ENCODE measurements around the gene C10orf90.

The C10orf90 gene

DNA sequence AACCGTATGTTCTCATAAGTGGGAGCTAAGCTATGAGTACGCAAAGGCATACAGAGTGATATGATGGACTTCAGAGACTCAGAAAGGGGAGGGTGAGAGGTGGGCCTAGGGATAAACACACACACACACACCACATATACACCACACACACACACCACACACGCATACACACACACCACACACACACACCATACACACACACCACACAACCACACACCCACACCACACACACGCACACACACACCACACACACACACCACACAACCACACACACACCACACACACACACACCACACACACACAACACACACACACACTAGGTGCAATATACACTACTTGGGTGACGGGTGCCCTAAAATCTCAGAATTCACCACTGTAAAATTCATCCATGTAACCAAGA lies 168.7 kb downstream of the C10orf90 start:
- TF ChIP-seq POLR2A (IDR thresholded peaks at IDR 0.05; ENCODE audit: extremely low read depth, insufficient read length) (no peak), CTCF (IDR thresholded peaks at IDR 0.05; ENCODE audit: low read depth, low read length) (no peak), MYC (IDR thresholded peaks at IDR 0.05; ENCODE audit: low read depth, low read length) (no peak), MAX (IDR thresholded peaks at IDR 0.05; ENCODE audit: low read depth, low read length) (no peak)

GRCh38 chr10:126500866-126501265 lies 169.6 kb downstream of the C10orf90 start:
- no peak for DNase-seq (ENCODE audit: low read depth)
- TF ChIP-seq CTCF (IDR thresholded peaks at IDR 0.05; ENCODE audit: low read depth, low read length) (no peak), MAX (IDR thresholded peaks at IDR 0.05; ENCODE audit: low read depth, low read length) (no peak), POLR2A (IDR thresholded peaks at IDR 0.05; ENCODE audit: extremely low read depth, insufficient read length) (no peak), MYC (IDR thresholded peaks at IDR 0.05; ENCODE audit: low read depth, low read length) (no peak)
- no peak overlapping the region for H3K4me3 ChIP-seq (ENCODE audit: low read depth, low read length)

More for the DNA sequence above, 168.7 kb downstream of the C10orf90 start:
- H3K4me3 ChIP-seq (ENCODE audit: low read depth, low read length): no peak overlapping the region
- no peak for DNase-seq (ENCODE audit: low read depth)

DNA sequence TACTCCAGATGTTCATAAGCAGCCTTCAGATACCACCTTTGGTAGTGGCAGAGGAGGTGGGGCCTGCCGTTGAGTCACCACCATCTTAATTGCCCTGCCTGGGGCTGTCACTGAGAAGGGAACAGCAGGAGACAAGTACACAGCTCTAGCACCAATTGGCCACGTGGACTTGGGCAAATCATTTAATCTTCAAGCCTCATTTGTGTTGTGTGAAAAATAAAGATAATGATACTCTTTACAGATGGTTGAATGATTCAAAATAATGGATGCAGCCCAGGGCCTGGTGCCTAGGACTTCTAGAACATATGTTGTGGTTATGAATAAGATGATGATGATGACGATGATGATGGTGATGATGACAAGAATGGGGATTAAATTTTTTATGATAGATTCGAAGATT lies 170.3 kb downstream of the C10orf90 start:
- no peak overlapping the region for H3K4me3 ChIP-seq (ENCODE audit: low read depth, low read length)
- TF ChIP-seq CTCF (IDR thresholded peaks at IDR 0.05; ENCODE audit: low read depth, low read length) (no peak), POLR2A (IDR thresholded peaks at IDR 0.05; ENCODE audit: extremely low read depth, insufficient read length) (no peak), MAX (IDR thresholded peaks at IDR 0.05; ENCODE audit: low read depth, low read length) (no peak), MYC (IDR thresholded peaks at IDR 0.05; ENCODE audit: low read depth, low read length) (no peak)
- no peak for DNase-seq (ENCODE audit: low read depth)

DNA sequence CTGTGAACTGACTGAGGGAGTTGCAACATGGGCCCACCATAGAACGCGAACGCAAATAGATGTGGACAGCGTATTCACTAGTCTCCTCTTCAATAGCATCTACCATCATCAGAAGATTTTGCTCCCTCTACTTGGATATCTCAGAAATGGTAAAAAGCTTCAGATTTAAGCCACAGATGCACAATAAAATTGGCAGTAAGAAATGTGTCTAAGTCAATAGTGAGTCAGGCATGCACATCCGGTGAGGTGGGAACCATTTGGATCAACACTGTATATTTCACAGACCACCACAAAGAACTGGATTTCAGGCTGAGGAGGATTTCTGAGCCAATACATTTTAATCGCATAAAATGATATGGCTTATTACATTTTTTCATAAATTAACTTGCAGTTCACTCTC lies 170.7 kb downstream of the C10orf90 start:
- DNase-seq (ENCODE audit: low read depth): no peak
- TF ChIP-seq MYC (IDR thresholded peaks at IDR 0.05; ENCODE audit: low read depth, low read length) (no peak), POLR2A (IDR thresholded peaks at IDR 0.05; ENCODE audit: extremely low read depth, insufficient read length) (no peak), MAX (IDR thresholded peaks at IDR 0.05; ENCODE audit: low read depth, low read length) (no peak), CTCF (IDR thresholded peaks at IDR 0.05; ENCODE audit: low read depth, low read length) (no peak)
- H3K4me3 ChIP-seq (ENCODE audit: low read depth, low read length): no peak overlapping the region

- no peak overlapping the region for H3K4me3 ChIP-seq (ENCODE audit: low read depth, low read length)
- DNase-seq (ENCODE audit: low read depth): no peak
- TF ChIP-seq MAX (IDR thresholded peaks at IDR 0.05; ENCODE audit: low read depth, low read length) (no peak), CTCF (IDR thresholded peaks at IDR 0.05; ENCODE audit: low read depth, low read length) (no peak), MYC (IDR thresholded peaks at IDR 0.05; ENCODE audit: low read depth, low read length) (no peak), POLR2A (IDR thresholded peaks at IDR 0.05; ENCODE audit: extremely low read depth, insufficient read length) (no peak)
Measured at GRCh38 chr10:126497672-126498071, 172.8 kb downstream of the C10orf90 start.
